ENCODE results near the gene MESD.

- TF ChIP-seq CTCF (IDR thresholded peaks at IDR 0.05), result no peak
- no peak for TF ChIP-seq POLR2A (IDR thresholded peaks at IDR 0.05)
- TF ChIP-seq POLR2AphosphoS5 (IDR thresholded peaks at IDR 0.05), result no peak
These were observed 87.3 kb downstream of the MESD start for GRCh38 chr15:80902298-80902801.
